Measurements from ENCODE around the gene GRM7.

- TF ChIP-seq POLR2AphosphoS5 (IDR thresholded peaks at IDR 0.05; ENCODE audit: low read depth) (no peak), EZH2 (IDR thresholded peaks at IDR 0.05; ENCODE audit: low read depth, unreplicated experiment) (no peak)
- TF ChIP-seq, protein P1, sequence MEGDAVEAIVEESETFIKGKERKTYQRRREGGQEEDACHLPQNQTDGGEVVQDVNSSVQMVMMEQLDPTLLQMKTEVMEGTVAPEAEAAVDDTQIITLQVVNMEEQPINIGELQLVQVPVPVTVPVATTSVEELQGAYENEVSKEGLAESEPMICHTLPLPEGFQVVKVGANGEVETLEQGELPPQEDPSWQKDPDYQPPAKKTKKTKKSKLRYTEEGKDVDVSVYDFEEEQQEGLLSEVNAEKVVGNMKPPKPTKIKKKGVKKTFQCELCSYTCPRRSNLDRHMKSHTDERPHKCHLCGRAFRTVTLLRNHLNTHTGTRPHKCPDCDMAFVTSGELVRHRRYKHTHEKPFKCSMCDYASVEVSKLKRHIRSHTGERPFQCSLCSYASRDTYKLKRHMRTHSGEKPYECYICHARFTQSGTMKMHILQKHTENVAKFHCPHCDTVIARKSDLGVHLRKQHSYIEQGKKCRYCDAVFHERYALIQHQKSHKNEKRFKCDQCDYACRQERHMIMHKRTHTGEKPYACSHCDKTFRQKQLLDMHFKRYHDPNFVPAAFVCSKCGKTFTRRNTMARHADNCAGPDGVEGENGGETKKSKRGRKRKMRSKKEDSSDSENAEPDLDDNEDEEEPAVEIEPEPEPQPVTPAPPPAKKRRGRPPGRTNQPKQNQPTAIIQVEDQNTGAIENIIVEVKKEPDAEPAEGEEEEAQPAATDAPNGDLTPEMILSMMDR (conservative IDR thresholded peaks at IDR 0.05; ENCODE audit: low read depth in 2 of 2): no peak
Observed at GRCh38 chr3:7074217-7074616, 213.3 kb downstream of the GRM7 start.
